H1 (cell line): ENCODE data around the gene HERC4. TPM values are rescaled to one million over a fixed set of nuclear protein-coding genes. Genes with fewer than 3 reads are reported as not detected.

Experiments
- ASH2L ChIP-seq: fragments of 200-600, 300-600 bp; sonication (generic); IDR thresholded peaks from one replicate; pipeline ENCODE4 v1.7.1; 2017; ENCODE audit warnings: low read length
- EP300 ChIP-seq, 2 experiments: IDR thresholded peaks; 1 replicate in 1 of 2; 2 replicates in 1 of 2; pipeline ENCODE4 v1.6.1; 2011 to 2012; ENCODE audit warnings: low read depth in 2 of 2, low read length in 2 of 2, mild to moderate bottlenecking in 2 of 2, borderline replicate concordance in 1 of 2, inconsistent platforms in 1 of 2, moderate library complexity in 1 of 2
- MAX ChIP-seq: IDR thresholded peaks from 2 replicates; pipeline ENCODE4 v1.6.1; 2012; ENCODE audit warnings: inconsistent platforms
- SIX5 ChIP-seq: IDR thresholded peaks from 2 replicates; pipeline ENCODE4 v1.6.1; 2011; ENCODE audit warnings: mild to moderate bottlenecking, low read depth, low read length
- SP1 ChIP-seq: IDR thresholded peaks from 2 replicates; pipeline ENCODE4 v1.6.1; 2011; ENCODE audit warnings: low read depth, low read length
- TAF7 ChIP-seq: optimal IDR thresholded peaks from 2 replicates; pipeline ENCODE3; 2011; ENCODE audit warnings: low read depth, mild to moderate bottlenecking, inconsistent platforms, low read length, moderate library complexity, borderline replicate concordance
- polyA plus RNA-seq, 7 experiments: library from polyadenylated mRNA; depleted of rRNA in 3 of 7; stranded (reverse) in 5 of 7; unstranded in 2 of 7; fragments of >200 nt in 5 of 7; fragments of 200-250 nt in 2 of 7; gene quantifications; 1 replicate in 5 of 7; 2 replicates in 1 of 7; 4 replicates in 1 of 7; pipeline versions ENCODE4 v1.2.1 to v1.2.3, GENCODE V29; 2011 to 2013; ENCODE audit warnings: missing spikeins in 2 of 7, mixed read lengths in 2 of 7
- total RNA-seq: library from RNA; stranded (reverse); fragmentation: NEBNext Ultra II Directional; extraction: Animal tissue kit (Norgen Biotek cat#: 25700); gene quantifications from 2 replicates; pipeline ENCODE4 v1.2.1, GENCODE V29; 2021
- TF ChIP-seq, protein P1 (sequence below): fragments of 300-600 bp; sonication (generic); IDR thresholded peaks from 2 replicates; pipeline ENCODE4 v1.7.1; 2012; ENCODE audit warnings: low read length, moderate library complexity, mild to moderate bottlenecking, inconsistent platforms; ENCODE audit not compliant: insufficient replicate concordance

HERC4 gene
- total and polyA plus RNA-seq, 2 of the 8 experiments (the other 6 are each of a cell fraction or from before 2014, with no cell fraction given), result 7.5 to 44.0 TPM

DNA sequence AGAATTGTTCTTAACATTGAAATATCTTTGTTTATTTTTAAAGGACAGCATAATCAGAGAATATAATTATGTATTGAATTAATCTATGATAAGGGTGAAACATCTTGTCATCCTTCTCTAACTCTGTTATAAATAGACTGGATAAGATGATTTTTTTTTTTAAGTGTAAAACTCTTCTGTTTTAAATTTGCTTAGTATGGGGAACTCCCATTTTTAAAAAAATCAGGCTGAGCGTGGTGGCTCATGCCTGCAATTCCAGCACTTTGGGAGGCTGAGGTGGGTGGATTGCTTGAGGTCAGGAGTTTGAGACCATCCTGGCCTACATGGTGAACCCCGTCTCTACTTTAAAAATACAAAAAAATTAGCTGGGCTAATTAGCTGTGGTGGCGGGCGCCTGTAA, 9.4 kb upstream of the HERC4 start (continued):
- TF ChIP-seq, protein P1, sequence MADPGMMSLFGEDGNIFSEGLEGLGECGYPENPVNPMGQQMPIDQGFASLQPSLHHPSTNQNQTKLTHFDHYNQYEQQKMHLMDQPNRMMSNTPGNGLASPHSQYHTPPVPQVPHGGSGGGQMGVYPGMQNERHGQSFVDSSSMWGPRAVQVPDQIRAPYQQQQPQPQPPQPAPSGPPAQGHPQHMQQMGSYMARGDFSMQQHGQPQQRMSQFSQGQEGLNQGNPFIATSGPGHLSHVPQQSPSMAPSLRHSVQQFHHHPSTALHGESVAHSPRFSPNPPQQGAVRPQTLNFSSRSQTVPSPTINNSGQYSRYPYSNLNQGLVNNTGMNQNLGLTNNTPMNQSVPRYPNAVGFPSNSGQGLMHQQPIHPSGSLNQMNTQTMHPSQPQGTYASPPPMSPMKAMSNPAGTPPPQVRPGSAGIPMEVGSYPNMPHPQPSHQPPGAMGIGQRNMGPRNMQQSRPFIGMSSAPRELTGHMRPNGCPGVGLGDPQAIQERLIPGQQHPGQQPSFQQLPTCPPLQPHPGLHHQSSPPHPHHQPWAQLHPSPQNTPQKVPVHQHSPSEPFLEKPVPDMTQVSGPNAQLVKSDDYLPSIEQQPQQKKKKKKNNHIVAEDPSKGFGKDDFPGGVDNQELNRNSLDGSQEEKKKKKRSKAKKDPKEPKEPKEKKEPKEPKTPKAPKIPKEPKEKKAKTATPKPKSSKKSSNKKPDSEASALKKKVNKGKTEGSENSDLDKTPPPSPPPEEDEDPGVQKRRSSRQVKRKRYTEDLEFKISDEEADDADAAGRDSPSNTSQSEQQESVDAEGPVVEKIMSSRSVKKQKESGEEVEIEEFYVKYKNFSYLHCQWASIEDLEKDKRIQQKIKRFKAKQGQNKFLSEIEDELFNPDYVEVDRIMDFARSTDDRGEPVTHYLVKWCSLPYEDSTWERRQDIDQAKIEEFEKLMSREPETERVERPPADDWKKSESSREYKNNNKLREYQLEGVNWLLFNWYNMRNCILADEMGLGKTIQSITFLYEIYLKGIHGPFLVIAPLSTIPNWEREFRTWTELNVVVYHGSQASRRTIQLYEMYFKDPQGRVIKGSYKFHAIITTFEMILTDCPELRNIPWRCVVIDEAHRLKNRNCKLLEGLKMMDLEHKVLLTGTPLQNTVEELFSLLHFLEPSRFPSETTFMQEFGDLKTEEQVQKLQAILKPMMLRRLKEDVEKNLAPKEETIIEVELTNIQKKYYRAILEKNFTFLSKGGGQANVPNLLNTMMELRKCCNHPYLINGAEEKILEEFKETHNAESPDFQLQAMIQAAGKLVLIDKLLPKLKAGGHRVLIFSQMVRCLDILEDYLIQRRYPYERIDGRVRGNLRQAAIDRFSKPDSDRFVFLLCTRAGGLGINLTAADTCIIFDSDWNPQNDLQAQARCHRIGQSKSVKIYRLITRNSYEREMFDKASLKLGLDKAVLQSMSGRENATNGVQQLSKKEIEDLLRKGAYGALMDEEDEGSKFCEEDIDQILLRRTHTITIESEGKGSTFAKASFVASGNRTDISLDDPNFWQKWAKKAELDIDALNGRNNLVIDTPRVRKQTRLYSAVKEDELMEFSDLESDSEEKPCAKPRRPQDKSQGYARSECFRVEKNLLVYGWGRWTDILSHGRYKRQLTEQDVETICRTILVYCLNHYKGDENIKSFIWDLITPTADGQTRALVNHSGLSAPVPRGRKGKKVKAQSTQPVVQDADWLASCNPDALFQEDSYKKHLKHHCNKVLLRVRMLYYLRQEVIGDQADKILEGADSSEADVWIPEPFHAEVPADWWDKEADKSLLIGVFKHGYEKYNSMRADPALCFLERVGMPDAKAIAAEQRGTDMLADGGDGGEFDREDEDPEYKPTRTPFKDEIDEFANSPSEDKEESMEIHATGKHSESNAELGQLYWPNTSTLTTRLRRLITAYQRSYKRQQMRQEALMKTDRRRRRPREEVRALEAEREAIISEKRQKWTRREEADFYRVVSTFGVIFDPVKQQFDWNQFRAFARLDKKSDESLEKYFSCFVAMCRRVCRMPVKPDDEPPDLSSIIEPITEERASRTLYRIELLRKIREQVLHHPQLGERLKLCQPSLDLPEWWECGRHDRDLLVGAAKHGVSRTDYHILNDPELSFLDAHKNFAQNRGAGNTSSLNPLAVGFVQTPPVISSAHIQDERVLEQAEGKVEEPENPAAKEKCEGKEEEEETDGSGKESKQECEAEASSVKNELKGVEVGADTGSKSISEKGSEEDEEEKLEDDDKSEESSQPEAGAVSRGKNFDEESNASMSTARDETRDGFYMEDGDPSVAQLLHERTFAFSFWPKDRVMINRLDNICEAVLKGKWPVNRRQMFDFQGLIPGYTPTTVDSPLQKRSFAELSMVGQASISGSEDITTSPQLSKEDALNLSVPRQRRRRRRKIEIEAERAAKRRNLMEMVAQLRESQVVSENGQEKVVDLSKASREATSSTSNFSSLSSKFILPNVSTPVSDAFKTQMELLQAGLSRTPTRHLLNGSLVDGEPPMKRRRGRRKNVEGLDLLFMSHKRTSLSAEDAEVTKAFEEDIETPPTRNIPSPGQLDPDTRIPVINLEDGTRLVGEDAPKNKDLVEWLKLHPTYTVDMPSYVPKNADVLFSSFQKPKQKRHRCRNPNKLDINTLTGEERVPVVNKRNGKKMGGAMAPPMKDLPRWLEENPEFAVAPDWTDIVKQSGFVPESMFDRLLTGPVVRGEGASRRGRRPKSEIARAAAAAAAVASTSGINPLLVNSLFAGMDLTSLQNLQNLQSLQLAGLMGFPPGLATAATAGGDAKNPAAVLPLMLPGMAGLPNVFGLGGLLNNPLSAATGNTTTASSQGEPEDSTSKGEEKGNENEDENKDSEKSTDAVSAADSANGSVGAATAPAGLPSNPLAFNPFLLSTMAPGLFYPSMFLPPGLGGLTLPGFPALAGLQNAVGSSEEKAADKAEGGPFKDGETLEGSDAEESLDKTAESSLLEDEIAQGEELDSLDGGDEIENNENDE, result no peak
- TF ChIP-seq MAX (no peak), EP300 (IDR thresholded peaks at IDR 0.05; ENCODE audit: borderline replicate concordance in 1 of 2, low read depth in 2 of 2, low read length in 2 of 2) (no peak), SIX5 (no peak), TAF7 (no peak), ASH2L (no peak), SP1 (no peak)
